T-helper 1 cell (primary cell): ENCODE measurements around the gene TANGO2.
A peak's percentile ranks its signal among the peaks of the same experiment; 100 is the strongest.

Experiments used
- DNase-seq, 5 donors: peaks; one replicate each; pipeline ENCODE4 v3.0.0-alpha.2; 2012 to 2020
- total RNA-seq, 4 donors: gene quantifications; one replicate each; lab custom pipeline; 2026; lab: John Stamatoyannopoulos, UW

Gene TANGO2, protein sequence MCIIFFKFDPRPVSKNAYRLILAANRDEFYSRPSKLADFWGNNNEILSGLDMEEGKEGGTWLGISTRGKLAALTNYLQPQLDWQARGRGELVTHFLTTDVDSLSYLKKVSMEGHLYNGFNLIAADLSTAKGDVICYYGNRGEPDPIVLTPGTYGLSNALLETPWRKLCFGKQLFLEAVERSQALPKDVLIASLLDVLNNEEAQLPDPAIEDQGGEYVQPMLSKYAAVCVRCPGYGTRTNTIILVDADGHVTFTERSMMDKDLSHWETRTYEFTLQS
- total RNA-seq: 16.2 to 29.5 (median 28.5) reads per million in 4 donors

- DNase-seq: peak; percentile 85 to 95 (median 88)
These were observed at the start of gene TANGO2 for GRCh38 chr22:20020533-20021195. TSS of gene TANGO2 (plus strand) at chr22:20021110. CDS start at chr22:20036799, 15,689 bp downstream.

GRCh38 chr22:19971276-19972124 is 49.4 kb upstream of the TANGO2 start:
- DNase-seq: no peak

GRCh38 chr22:19972251-19972650 is 48.7 kb upstream of the TANGO2 start:
- DNase-seq: no peak

DNA sequence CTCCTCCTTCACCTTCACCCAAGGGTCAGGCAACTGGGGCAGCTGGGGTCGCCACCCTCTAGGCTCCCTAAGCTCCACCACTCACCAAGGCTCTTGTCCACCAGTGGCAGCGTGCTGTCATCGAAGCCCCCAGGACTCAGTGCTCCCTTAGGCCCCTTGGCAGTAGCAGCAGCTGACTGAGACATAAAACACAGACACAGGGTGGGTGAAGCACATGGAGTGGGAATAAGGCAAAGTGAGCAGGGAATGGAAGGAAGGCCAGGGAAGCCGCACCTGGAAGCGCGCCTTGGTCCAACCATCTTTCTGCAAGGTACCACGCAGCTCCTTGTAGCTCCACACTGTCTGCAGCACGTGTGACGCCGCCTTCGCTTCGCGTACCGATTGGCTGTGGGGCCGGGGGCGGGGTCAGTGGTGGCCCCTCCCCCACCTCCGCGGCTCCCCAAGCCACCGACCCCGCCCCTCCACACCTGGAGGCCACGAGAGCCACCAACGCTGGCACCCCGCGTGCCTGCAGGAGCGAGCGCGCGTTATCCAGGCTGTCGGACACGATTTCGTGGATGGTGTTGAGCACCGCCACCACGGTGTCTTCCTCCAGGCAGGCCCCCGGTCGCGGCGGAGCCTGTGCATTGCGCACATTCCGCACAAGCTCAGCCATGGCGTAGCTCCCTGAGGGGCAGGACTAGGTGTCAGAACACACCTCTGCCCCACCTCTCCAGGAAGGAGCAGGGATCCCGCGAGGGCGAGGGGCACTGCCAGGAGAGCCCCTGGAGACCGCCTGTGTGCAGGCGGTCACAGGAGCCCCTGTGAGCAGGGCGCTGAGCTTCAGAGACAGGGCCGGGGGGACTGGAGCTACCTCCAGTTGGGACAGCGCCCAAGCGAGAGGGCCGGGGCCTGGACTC is 48.0 kb upstream of the TANGO2 start:
- no peak for DNase-seq

GRCh38 chr22:19973551-19974267 is 47.2 kb upstream of the TANGO2 start:
- DNase-seq: no peak

DNA sequence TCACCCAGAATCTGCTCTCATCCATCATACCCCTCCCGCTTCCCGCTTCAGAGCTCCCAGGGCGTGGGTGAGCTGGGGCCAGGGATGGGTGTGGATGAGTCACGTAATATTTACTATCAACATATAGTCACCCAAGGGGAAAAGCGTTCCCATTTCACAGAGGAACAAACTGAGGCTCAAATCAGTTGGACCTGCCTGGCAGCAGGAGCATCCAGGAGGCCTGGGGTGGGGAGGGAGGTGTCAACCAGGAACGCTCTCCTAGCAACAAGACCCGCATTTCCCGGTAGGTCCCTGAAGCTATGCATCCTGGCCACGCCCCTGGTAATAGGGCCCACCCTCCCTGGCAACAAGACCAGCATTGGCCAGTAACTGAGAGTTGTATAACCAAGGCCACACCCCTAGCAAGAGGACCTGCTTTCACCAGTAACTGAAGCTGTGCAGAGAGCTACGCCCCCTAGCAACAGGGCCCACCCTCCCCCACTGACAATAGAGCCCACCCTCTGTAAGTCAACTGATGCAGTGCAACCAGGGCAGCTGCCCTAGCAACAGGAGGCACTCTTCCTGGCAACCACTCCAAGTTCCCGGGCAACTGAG is 46.5 kb upstream of the TANGO2 start:
- peak in 1 of 5 donors; percentile 20 for DNase-seq

DNA sequence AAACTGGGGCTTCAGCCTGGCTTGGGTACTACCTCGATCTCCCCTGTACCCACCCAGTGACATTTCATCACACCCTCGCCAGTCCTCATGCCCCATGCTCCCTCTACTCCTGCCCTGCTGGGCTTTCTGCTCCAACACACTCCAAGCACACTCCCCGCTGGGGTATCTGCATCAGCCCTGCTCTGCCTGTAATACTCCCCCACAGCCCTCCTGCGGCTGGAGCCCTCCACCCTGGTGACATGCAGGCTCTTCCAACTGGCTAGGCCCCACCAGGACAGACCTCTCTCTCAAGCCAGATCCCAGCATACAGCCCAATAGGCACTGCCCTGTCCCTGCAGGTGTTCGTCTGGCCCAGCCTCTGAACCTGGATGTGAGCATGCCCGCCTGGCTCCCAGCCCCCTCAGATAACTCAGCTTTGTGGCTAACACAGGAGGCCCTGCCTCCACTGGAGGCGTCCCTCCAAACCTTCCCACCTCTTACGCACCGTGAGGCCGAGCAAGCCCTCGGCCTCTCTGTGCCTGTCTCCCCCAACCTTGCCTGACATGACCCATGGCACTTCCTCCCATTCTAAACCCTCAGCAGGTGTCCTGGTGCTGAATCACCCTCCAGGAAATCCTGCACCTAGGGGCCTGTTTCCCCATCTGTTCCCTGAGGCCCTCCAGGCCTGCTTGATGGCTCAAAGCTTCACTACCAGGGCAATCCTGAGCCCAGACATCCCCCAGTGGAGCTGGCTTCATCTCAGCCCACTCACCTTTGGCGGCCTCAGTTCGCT is 45.8 kb upstream of the TANGO2 start:
- DNase-seq: no peak

DNA sequence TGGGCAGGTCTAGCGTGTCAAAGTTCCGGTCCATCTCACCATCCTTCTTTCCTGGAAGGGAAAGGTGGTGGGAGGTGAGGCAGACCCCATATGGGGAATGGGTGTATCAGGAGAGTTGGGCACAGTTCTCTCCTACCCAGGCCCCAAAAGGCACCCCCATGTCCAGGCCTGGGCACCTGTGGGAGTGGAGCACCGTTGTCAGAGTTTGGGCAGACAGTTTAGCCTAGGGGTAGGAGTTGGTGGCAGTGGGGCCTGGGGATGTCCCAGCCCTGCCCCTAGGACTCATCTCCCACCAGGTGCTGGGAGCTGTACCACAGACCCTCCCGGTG is 45.2 kb upstream of the TANGO2 start:
- DNase-seq: no peak

DNA sequence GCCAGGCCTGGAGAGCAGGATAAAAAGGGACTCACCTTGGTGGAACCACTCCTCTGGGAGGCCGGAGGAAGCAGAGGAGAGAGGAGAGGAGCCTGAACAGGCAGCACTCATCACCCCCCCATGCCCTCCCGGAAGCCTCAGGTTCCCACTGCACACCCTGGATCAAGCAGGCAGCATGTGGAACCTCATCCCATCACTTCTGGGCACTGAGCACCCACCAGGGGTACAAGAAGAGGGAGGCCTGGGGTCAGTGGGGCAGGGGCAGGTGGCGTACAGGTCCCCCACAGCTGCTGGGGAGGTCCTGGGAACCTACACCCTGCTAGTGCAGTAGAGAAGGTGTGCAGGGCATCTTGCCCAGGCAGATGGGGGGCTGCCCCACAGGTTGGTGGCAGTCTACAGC is 44.2 kb upstream of the TANGO2 start:
- DNase-seq: no peak

DNA sequence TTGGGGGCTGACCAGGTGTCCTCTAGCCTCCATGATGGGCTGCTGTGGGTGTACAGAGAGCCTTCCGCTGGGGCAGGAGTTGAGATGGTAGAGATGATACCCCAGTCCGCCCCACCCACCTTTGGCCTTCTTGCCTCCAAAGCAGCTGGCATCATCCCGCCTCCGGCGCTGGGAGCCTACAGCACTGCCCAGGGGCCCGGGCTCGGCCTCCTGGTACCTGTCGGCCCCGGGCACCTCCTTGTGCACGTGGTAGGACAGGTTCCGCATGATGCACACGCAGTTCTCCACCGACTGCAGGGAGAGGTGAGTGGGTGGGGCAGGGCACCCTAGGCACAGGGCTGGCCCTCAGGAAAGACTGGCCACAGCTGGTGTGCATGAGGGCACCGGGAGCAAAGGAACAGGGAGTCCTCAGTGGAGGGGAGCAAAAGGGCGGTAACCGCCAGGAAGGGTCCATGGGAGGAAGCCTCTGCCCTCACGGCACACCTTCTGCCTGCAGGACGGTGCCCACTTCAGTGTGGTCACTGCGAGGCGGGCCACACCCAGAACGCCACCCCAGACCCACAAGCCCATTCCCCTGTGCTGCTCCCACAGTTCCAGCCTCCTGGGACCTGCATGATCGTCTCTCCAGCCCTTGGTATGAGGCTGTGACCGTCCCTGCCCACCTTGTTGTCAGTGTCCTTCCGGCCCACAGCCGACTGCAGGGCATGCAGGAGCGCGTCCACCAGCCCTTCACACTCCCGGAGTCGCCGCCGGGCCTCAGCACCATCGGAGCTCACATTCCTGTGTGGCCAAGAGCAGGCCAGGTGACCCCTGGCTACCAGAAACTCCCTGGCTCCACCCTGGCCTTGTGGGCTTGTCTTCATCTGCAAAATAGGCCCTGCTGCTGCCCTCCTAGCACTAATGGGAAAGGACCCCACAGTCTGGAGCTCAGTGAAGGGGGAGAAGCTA is 43.3 kb upstream of the TANGO2 start:
- DNase-seq: no peak

DNA sequence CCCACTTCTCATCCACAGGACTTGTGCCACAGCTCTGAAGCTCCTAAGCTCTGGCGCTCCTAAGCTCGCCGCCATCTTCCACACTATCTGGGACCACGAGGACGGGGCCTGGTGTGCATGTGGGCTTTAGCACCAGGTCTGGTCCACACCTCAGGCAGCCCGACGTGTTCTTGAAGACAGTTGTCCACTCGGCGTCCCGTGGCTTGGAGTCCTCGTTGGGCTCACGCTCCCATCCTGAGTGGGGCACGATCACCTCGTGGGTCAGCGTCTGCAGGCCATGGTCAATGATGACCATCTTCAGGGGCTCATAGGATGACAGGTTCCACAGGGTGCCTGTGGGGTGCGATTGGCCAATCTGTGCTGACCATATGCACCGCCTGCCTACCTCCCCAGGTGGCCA is 42.2 kb upstream of the TANGO2 start:
- DNase-seq: no peak

- no peak for DNase-seq
These were observed 41.0 kb upstream of the TANGO2 start for GRCh38 chr22:19979712-19980493.

- no peak for DNase-seq
These were observed 40.1 kb upstream of the TANGO2 start for GRCh38 chr22:19980766-19981165.

DNA sequence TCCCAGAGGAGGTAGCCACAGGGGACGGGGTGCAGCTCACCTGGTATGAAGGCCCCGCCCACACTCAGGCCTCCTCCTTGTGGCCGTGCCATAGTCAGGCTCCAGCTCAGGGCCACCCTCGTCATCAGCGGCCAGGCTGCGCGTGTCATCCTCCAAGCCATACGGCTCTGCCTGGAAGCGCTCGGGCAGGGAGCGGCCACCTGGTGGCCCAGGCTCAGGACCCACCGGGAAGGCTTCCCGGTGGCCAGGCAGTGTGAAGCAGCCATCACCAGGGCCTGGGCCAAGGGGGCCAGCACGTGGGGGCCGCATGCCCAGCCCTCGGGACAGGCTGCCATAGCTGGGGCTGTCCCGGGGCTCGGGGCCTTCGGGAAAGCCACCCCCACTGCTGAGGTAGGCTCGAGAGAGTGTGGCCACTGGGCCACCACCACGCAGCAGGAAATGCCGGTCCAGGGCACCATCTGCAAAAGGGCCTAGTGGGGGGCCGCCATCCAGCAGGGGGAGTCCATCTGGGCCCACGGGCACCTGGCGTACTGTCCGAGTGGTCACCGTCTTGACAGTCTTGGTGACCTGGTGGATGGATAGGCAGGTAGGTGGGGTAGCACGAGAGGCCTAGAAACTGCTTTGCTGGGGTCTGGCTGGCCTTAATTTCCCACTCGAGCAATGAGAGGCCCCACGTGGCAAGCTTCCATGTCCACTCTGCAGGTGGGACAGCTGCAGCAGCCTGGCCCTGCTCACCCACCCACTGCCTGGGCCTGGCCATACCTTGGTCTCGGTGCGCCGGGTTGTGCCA is 39.5 kb upstream of the TANGO2 start:
- no peak for DNase-seq

DNA sequence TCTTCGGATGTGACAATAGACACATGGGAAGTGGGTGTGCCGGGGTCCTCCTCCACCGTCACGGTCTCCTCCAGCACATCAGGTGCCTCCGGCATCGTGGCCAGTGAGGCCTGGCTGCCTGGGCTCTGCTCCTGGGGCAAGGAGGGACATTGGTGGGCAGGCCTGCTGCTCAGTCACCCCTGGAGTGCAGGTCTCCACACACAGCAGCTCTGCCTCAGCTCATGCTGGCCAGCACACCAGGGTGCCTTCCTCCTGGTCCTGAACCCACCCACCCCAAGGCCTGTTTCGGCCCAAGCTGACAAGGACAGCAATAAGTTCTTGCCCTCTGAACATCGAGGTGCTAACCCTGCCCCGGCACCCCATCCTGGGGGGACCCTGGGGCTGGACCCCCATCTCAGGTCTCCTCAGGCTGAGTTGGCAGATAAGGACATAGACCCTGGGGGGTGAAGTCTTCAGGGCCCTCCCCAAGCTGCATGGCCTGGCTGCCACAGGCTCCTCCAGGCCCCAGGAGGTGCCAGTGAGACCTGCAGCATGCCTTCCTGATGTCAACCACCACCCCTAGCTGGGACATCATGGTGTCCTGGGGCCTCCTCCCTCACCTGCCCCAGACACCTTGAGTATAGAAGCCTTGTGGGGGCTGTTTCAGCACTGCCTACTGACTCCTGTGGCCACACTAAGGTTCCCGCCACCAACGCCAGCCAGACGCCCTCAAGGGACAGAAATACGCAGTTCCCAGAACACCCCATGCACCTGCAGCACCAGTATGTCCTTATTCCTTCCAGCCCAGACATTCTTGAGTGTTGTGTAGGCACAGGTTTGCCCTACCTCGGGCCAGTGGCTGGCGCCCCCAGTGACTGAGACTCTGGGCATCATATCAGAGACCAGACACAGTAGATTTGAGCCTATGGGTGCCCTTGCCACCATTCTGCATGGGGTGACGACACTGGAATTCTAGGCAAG is 38.7 kb upstream of the TANGO2 start:
- DNase-seq: no peak

DNA sequence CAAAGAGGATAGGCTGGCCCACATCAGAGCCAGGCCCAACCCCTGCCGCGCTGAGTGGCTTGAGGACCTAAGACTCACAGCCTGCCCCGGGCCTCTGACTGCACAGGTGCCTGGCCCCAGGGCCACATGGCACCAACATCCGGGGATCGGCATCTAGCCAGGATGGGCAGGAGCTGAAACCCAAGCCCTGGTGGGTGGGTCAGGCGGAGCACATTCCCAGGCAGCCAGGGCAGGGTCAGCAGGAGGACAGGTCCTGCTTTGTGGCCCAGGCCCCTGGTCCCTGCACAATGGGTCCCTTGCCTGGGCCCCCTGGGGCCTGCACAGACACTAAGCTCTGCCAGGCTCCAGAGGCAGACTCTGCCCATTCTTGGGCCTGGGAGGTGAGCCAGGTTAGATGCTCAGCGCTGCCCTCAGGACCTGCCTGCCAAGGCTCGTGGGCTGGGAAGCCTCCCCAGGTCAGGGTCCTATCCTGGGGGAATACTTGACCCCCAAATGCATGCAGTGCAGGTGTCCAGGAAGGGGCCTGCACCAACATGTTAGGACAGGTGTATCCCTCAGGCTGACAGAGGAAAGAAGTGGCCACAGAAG is 37.8 kb upstream of the TANGO2 start:
- DNase-seq: no peak
